SU-DHL-6 (cell line): ENCODE data around the gene AQP6.

Experiments used
- EZH2phosphoT487 ChIP-seq: fragments of 200-600 bp; sonication (generic), shearing (Covaris generic); conservative IDR thresholded peaks from 2 replicates; pipeline ENCODE4 v1.6.1; 2018; ENCODE audit warnings: mild to moderate bottlenecking, antibody characterized with exemption, low read length, moderate library complexity, mixed read lengths
- TF ChIP-seq, protein P1 (sequence below): fragments of 200-600 bp; sonication (generic); IDR thresholded peaks from one replicate; pipeline ENCODE4 v1.5.1; 2017; ENCODE audit warnings: antibody characterized with exemption, mild to moderate bottlenecking, low read length, moderate library complexity; ENCODE audit not compliant: insufficient read depth, poor library complexity, severe bottlenecking

DNA sequence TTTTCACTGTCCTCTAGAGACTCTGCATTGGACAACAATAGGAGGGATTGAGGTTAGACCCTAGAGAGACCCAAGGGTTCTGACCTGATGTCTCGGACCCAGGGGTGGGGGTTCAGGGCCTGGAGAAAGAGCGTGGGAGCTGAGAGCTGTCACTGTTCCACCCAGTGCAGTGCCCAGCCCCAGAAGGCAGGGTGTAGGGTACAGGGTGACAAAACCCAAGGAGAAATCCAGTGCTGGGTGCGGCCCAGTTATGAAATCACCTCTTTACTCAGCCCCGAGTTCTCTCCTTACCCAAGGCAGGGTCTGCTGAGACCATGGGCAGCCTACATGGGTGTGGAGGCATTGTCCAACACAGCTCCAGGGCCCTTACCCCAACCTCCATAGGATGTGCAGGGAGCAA lies 19.6 kb upstream of the AQP6 start:
- TF ChIP-seq, protein P1, sequence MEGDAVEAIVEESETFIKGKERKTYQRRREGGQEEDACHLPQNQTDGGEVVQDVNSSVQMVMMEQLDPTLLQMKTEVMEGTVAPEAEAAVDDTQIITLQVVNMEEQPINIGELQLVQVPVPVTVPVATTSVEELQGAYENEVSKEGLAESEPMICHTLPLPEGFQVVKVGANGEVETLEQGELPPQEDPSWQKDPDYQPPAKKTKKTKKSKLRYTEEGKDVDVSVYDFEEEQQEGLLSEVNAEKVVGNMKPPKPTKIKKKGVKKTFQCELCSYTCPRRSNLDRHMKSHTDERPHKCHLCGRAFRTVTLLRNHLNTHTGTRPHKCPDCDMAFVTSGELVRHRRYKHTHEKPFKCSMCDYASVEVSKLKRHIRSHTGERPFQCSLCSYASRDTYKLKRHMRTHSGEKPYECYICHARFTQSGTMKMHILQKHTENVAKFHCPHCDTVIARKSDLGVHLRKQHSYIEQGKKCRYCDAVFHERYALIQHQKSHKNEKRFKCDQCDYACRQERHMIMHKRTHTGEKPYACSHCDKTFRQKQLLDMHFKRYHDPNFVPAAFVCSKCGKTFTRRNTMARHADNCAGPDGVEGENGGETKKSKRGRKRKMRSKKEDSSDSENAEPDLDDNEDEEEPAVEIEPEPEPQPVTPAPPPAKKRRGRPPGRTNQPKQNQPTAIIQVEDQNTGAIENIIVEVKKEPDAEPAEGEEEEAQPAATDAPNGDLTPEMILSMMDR = no peak
- TF ChIP-seq EZH2phosphoT487 = no peak
